HepG2 (cell line): ENCODE measurements around the gene ERCC2. TPM values are rescaled to one million over a fixed set of nuclear protein-coding genes. Genes with fewer than 3 reads are reported as not detected.

Experiments used
- CHD4 ChIP-seq: fragments of 200-600 bp; sonication (generic); IDR thresholded peaks from 2 replicates; pipeline ENCODE4 v1.7.0; 2017; ENCODE audit warnings: mild to moderate bottlenecking, low read length, borderline replicate concordance
- DPF2 ChIP-seq: sonication (generic); formaldehyde crosslinking; IDR thresholded peaks from 2 replicates; pipeline ENCODE4 v1.4.0; 2020; ENCODE audit warnings: mild to moderate bottlenecking, low read depth, missing genetic modification reagents, borderline replicate concordance
- KDM5B ChIP-seq: sonication (generic); formaldehyde crosslinking; IDR thresholded peaks from 2 replicates; pipeline ENCODE4 v1.4.0; 2020; ENCODE audit warnings: missing genetic modification reagents, mild to moderate bottlenecking, borderline replicate concordance
- POLR2G ChIP-seq: fragments of 200-400 bp; formaldehyde crosslinking; IDR thresholded peaks from 2 replicates; pipeline ENCODE4 v1.6.1; 2018; ENCODE audit warnings: mild to moderate bottlenecking, low read depth, low read length, moderate library complexity
- RNF219 ChIP-seq: sonication (generic); formaldehyde crosslinking; IDR thresholded peaks from 2 replicates; pipeline ENCODE4 v1.5.0; 2020; ENCODE audit warnings: mild to moderate bottlenecking, missing genetic modification reagents
- RXRA ChIP-seq: sonication (generic); formaldehyde crosslinking; IDR thresholded peaks from 2 replicates; pipeline ENCODE4 v1.5.1; 2020; ENCODE audit warnings: missing genetic modification reagents
- SKI ChIP-seq: fragments of 450-650 bp; IDR thresholded peaks from one replicate; pipeline ENCODE4 v1.6.1; 2018; ENCODE audit warnings: mild to moderate bottlenecking; ENCODE audit not compliant: partially characterized antibody
- ZC3H4 ChIP-seq: sonication (generic); formaldehyde crosslinking; IDR thresholded peaks from 2 replicates; pipeline ENCODE4 v1.4.0; 2020; ENCODE audit warnings: missing genetic modification reagents, borderline replicate concordance
- ZMAT3 ChIP-seq: sonication (generic); formaldehyde crosslinking; conservative IDR thresholded peaks from 2 replicates; pipeline ENCODE4 v1.7.0; 2021; ENCODE audit warnings: missing genetic modification reagents
- ZNF407 ChIP-seq: sonication (generic); formaldehyde crosslinking; IDR thresholded peaks from one replicate; pipeline ENCODE4 v1.5.1; 2020; ENCODE audit warnings: mild to moderate bottlenecking, missing genetic modification reagents; ENCODE audit errors: not compliant biosample characterization
- ZNF703 ChIP-seq: sonication (generic); formaldehyde crosslinking; IDR thresholded peaks from 2 replicates; pipeline ENCODE4 v1.5.1; 2020; ENCODE audit warnings: missing genetic modification reagents, mild to moderate bottlenecking, moderate library complexity, borderline replicate concordance
- ZNF747 ChIP-seq: sonication (generic); formaldehyde crosslinking; IDR thresholded peaks from 2 replicates; pipeline ENCODE4 v1.8.1; 2023; ENCODE audit warnings: missing genetic modification reagents, mild to moderate bottlenecking, borderline replicate concordance
- polyA plus RNA-seq, 8 experiments: library from polyadenylated mRNA; depleted of rRNA in 3 of 8; stranded (reverse) in 7 of 8; unstranded in 1 of 8; fragments of >200 nt; fragmentation: Illumina TruSeq in 4 of 8; extraction: Trizol in 4 of 8; gene quantifications; 2 replicates each; pipeline versions ENCODE4 v1.2.1 to v1.2.3, GENCODE V29; 2011 to 2016; ENCODE audit warnings: low read depth in 4 of 8, missing spikeins in 1 of 8, mixed read lengths in 1 of 8; ENCODE audit not compliant: insufficient read depth in 1 of 8
- total RNA-seq, 5 experiments: library from RNA; depleted of rRNA; stranded (reverse); fragments of >200 nt; fragmentation: Illumina TruSeq; extraction: Trizol; gene quantifications; 2 replicates each; pipeline ENCODE4 v1.2.3, GENCODE V29; 2016; ENCODE audit warnings: low read depth in 1 of 5

The ERCC2 gene
- total and polyA plus RNA-seq, 2 of the 13 experiments (the other 11 are each of a cell fraction or from before 2014, with no cell fraction given): 25.4 to 49.2 TPM

- TF ChIP-seq SKI (no peak), POLR2G (no peak), ZNF747 (no peak), ZC3H4 (CRISPR knock-in tag) (no peak), DPF2 (CRISPR knock-in tag) (no peak), KDM5B (CRISPR knock-in tag) (no peak), RXRA (CRISPR knock-in tag) (no peak), CHD4 (no peak), RNF219 (CRISPR knock-in tag) (no peak), ZMAT3 (no peak), ZNF407 (CRISPR knock-in tag) (no peak), ZNF703 (CRISPR knock-in tag) (no peak)
Observed at GRCh38 chr19:45403781-45404556, 33.6 kb upstream of the ERCC2 start (continued).
